ENCODE data around the gene L3MBTL2.
A peak's percentile ranks its signal among the peaks of the same experiment; 100 is the strongest.

Gene L3MBTL2

GRCh38 chr22:41222846-41223507, 17.9 kb downstream of the L3MBTL2 start:
- DNase-seq (ENCODE audit: low spot score in 2 of 2) (no peak), ATAC-seq (replicated peaks; ENCODE audit: extremely low read depth, poor library complexity, severe bottlenecking) (no peak)
- no peaks in the 10 kb centered on the region for H3K27me3 Mint-ChIP-seq
- peaks cover under 1% of the 10 kb centered on the region for H3K4me1 Mint-ChIP-seq
- H3K9me3 Mint-ChIP-seq, result no peaks in the 10 kb centered on the region
- no peak overlapping the region for H3K4me3 Mint-ChIP-seq
- peak overlapping the region; percentile 74 for H3K27ac Mint-ChIP-seq (ENCODE audit: low read depth)
- peaks cover 31% of the 10 kb centered on the region for H3K36me3 Mint-ChIP-seq (ENCODE audit: insufficient read depth)

DNA sequence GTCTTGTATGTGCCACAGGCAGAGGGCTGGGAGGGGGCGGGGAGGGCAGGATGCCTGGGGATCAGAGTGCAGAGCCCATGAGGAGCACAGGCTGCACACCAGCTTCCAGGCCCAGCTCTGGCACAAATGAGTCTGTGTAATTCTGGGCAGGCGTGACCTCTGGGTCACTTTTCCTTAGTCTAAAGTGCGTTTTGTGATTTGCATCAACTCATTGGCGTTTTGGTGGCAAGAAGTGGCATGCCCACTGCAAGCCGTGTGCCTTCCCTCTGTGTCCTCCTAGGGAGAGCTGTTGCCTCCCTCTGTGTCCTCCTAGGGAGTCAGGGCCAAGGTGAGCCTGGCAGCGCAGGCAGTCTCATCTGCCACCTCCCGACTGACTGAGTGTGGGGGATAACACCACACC, 18.4 kb downstream of the L3MBTL2 start:
- ATAC-seq (replicated peaks; ENCODE audit: extremely low read depth, poor library complexity, severe bottlenecking), result no peak
- no peaks in the 10 kb centered on the region for H3K4me1 Mint-ChIP-seq
- H3K4me3 Mint-ChIP-seq, result no peak overlapping the region
- H3K9me3 Mint-ChIP-seq, result no peaks in the 10 kb centered on the region
- no peak for DNase-seq (ENCODE audit: low spot score in 2 of 2)
- H3K36me3 Mint-ChIP-seq (ENCODE audit: insufficient read depth), result peaks cover 31% of the 10 kb centered on the region
- no peak overlapping the region for H3K27ac Mint-ChIP-seq (ENCODE audit: low read depth)
- H3K27me3 Mint-ChIP-seq, result no peaks in the 10 kb centered on the region

DNA sequence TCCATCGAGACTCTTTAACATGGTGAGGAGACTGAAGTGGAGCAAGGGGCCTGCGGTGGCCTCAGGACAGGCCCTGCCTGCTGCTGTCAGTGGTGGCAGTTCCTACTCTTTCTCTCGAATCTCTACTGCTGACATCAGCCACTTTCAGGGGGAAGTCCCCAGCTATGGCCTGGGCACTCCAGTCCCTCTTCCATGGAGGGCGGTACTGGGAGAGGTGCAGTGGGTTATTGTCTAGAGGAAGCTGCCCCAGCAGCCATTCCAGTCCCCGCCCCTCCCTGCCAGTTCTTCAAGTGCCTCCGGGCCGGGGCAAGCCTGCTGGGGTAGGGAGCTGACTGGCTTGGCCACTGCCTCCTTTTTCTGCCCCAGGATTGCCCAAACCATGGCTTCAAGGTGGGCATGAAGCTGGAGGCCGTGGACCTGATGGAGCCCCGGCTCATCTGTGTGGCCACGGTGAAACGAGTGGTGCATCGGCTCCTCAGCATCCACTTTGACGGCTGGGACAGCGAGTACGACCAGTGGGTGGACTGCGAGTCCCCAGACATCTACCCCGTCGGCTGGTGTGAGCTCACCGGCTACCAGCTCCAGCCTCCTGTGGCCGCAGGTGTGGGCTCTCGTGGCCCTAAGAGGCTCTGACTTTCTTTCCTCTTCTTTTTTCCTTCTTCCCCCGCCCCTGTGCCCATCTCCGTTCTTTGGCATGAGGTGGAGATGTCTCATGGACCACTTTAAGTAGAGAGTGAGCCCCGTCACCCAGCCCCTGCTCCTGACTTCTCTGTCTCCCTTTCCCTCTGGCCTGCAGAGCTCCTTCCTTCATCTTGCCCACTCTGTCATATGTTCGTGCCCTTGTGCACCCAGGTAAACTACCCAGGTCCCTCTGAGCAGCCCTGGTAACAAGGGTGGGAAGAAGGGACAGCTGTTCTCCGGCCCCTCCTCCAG, 21.9 kb downstream of the L3MBTL2 start:
- Mint-ChIP-seq H3K27me3 (no peaks in the 10 kb centered on the region), H3K27ac (ENCODE audit: low read depth) (no peak overlapping the region), H3K36me3 (ENCODE audit: insufficient read depth) (peaks cover 17% of the 10 kb centered on the region), H3K4me1 (peaks cover 5% of the 10 kb centered on the region), H3K9me3 (no peaks in the 10 kb centered on the region), H3K4me3 (no peak overlapping the region)
- ATAC-seq (replicated peaks; ENCODE audit: extremely low read depth, poor library complexity, severe bottlenecking), result no peak
- DNase-seq (ENCODE audit: low spot score in 2 of 2), result no peak

- no peak for ATAC-seq (replicated peaks; ENCODE audit: extremely low read depth, poor library complexity, severe bottlenecking)
- no peaks in the 10 kb centered on the region for H3K27me3 Mint-ChIP-seq
- no peak overlapping the region for H3K4me3 Mint-ChIP-seq
- H3K36me3 Mint-ChIP-seq (ENCODE audit: insufficient read depth), result peaks cover 14% of the 10 kb centered on the region
- H3K4me1 Mint-ChIP-seq, result peaks cover 5% of the 10 kb centered on the region
- no peak overlapping the region for H3K27ac Mint-ChIP-seq (ENCODE audit: low read depth)
- no peaks in the 10 kb centered on the region for H3K9me3 Mint-ChIP-seq
- DNase-seq (ENCODE audit: low spot score in 2 of 2), result no peak
Measured at GRCh38 chr22:41229215-41229614, 24.1 kb downstream of the L3MBTL2 start.

DNA sequence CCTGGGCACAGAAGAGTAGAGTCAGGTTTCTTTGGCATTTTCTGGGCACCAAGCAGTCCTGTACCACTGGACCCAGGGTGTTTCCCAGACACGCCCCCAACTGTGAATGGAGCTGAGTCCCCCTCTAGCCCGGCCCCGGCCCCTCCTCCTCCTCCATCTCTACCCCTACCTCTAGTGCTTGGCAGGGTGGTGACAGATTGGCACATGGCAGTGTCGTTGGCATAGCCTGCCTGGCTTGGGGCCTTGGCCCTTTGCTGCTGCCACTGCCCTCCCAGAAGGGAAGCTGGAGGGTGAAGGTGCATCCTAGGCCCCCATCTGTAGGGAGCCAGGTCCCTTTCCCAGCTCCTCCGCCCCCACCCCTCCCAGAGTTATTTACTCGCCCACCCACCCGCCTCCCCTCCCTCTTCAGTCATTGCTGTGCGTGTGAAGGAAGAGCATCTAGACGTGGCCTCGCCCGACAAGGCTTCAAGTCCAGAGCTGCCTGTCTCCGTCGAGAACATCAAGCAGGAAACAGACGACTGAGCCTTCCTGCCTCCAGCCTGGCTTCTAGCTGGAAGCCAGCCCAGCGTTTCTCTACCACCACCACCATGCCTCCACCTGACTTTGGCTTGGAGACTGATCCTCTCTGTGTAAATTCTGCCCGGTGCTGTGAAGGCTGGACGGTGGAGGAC, 24.8 kb downstream of the L3MBTL2 start:
- ATAC-seq (replicated peaks; ENCODE audit: extremely low read depth, poor library complexity, severe bottlenecking) (no peak), DNase-seq (ENCODE audit: low spot score in 2 of 2) (no peak)
- Mint-ChIP-seq H3K27ac (ENCODE audit: low read depth) (no peak overlapping the region), H3K27me3 (no peaks in the 10 kb centered on the region), H3K9me3 (no peaks in the 10 kb centered on the region), H3K4me1 (peaks cover 5% of the 10 kb centered on the region), H3K36me3 (ENCODE audit: insufficient read depth) (peaks cover 12% of the 10 kb centered on the region), H3K4me3 (no peak overlapping the region)

DNA sequence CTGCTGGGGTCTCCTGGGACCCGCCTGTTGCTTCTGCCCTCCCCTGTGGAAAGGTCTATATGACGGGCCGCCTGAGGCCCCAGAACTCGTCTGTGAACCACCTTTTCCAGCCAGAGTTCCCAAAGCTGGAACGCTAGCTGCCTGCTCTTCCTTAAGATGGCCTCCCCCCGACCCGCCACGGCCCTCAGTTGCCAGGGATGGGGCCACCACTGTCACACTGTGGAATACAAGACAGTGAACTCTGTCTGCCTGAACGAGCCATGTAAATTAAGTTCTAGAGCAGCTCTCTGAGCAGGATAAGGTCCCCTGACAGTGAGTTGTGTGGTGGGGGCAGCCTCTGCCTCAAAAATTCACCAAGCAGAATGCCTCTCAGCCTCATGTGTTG, 25.3 kb downstream of the L3MBTL2 start:
- no peak for DNase-seq (ENCODE audit: low spot score in 2 of 2)

DNA sequence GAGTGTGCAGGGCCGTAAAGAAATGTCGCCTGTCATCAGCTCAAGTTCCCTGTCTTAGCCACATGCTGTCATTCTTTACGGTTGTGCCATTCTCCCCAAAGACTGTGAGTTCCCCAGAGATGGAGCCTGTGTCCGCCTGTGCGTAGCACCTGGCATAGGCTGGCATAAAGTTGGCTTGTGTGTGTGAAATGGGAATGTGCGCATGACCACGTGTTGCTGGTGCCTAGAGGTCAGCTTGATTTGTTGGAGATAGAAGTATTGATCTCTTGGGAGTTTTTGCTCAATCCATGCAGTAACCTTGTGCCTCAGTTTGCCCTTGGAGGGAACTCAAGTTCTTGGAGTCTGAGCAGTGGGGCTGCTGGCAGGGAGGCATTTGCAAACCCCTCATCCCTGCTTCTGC, 26.3 kb downstream of the L3MBTL2 start:
- DNase-seq (ENCODE audit: low spot score in 2 of 2) (no peak), ATAC-seq (replicated peaks; ENCODE audit: extremely low read depth, poor library complexity, severe bottlenecking) (no peak)
- H3K4me1 Mint-ChIP-seq, result peaks cover 5% of the 10 kb centered on the region
- no peak overlapping the region for H3K27ac Mint-ChIP-seq (ENCODE audit: low read depth)
- peaks cover 12% of the 10 kb centered on the region for H3K36me3 Mint-ChIP-seq (ENCODE audit: insufficient read depth)
- H3K4me3 Mint-ChIP-seq, result no peak overlapping the region
- H3K27me3 Mint-ChIP-seq, result no peaks in the 10 kb centered on the region
- H3K9me3 Mint-ChIP-seq, result no peaks in the 10 kb centered on the region

More for the DNA sequence above, 25.3 kb downstream of the L3MBTL2 start:
- Mint-ChIP-seq H3K4me3 (no peak overlapping the region), H3K27ac (ENCODE audit: low read depth) (no peak overlapping the region), H3K36me3 (ENCODE audit: insufficient read depth) (peaks cover 12% of the 10 kb centered on the region), H3K9me3 (no peaks in the 10 kb centered on the region), H3K4me1 (peaks cover 5% of the 10 kb centered on the region), H3K27me3 (no peaks in the 10 kb centered on the region)
- no peak for ATAC-seq (replicated peaks; ENCODE audit: extremely low read depth, poor library complexity, severe bottlenecking)

GRCh38 chr22:41234815-41235695, 29.9 kb downstream of the L3MBTL2 start:
- H3K4me3 Mint-ChIP-seq, result no peak overlapping the region
- no peaks in the 10 kb centered on the region for H3K9me3 Mint-ChIP-seq
- H3K36me3 Mint-ChIP-seq (ENCODE audit: insufficient read depth), result peaks cover 8% of the 10 kb centered on the region
- peaks cover 15% of the 10 kb centered on the region for H3K4me1 Mint-ChIP-seq
- no peak overlapping the region for H3K27ac Mint-ChIP-seq (ENCODE audit: low read depth)
- no peak for ATAC-seq (replicated peaks; ENCODE audit: extremely low read depth, poor library complexity, severe bottlenecking)
- no peaks in the 10 kb centered on the region for H3K27me3 Mint-ChIP-seq
- no peak for DNase-seq (ENCODE audit: low spot score in 2 of 2)

DNA sequence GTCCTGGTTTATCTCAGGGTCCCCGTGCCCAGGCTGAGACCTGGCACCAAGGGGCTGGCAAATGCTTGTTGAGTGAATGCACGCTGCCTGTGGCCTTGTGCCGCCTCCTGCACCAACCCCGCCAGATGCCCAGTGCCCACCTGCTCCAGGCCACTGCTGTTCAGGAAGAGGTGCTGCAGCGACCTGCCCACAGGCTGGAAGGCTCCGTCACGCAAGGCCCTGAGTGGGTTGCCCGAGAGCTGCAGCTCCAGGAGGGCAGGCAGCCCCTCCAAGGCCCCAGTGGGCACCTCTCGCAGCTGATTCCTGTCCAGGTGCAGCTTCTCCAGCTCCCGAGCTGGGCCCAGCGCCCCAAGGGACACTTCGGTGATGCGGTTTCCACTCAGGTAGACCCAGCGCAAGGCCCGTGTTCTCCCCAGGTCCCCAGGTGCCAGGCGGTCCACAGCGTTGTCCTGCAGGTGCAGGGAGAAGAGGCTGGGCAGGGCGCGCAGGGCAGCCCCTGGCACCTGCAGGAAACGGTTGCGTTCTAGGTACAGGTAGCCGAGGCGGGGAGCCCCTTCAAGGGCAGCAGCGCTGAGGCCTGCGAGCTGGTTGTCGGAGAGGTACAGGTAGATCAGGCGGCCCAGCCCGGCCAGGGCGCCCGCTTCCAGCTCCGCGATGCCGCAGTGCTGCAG, 32.1 kb downstream of the L3MBTL2 start:
- peaks cover 11% of the 10 kb centered on the region for H3K4me1 Mint-ChIP-seq
- peak overlapping the region; percentile 71 for H3K4me3 Mint-ChIP-seq
- no peaks in the 10 kb centered on the region for H3K9me3 Mint-ChIP-seq
- no peak overlapping the region for H3K27ac Mint-ChIP-seq (ENCODE audit: low read depth)
- ATAC-seq (replicated peaks; ENCODE audit: extremely low read depth, poor library complexity, severe bottlenecking) (no peak), DNase-seq (ENCODE audit: low spot score in 2 of 2) (no peak)
- no peaks in the 10 kb centered on the region for H3K27me3 Mint-ChIP-seq
- H3K36me3 Mint-ChIP-seq (ENCODE audit: insufficient read depth), result peaks cover 5% of the 10 kb centered on the region

- peak; percentile 92 for ATAC-seq (replicated peaks; ENCODE audit: extremely low read depth, poor library complexity, severe bottlenecking)
- H3K4me3 Mint-ChIP-seq, result peak overlapping the region; percentile 71
- DNase-seq (ENCODE audit: low spot score in 2 of 2), result peak; percentile 67 to 75
- H3K27me3 Mint-ChIP-seq, result no peaks in the 10 kb centered on the region
- peaks cover 5% of the 10 kb centered on the region for H3K36me3 Mint-ChIP-seq (ENCODE audit: insufficient read depth)
- no peak overlapping the region for H3K27ac Mint-ChIP-seq (ENCODE audit: low read depth)
- H3K9me3 Mint-ChIP-seq, result no peaks in the 10 kb centered on the region
- H3K4me1 Mint-ChIP-seq, result peaks cover 11% of the 10 kb centered on the region
Measured at GRCh38 chr22:41237707-41238569, 32.8 kb downstream of the L3MBTL2 start.
